ENCODE measurements around the gene PPP1R37.

Gene PPP1R37

DNA sequence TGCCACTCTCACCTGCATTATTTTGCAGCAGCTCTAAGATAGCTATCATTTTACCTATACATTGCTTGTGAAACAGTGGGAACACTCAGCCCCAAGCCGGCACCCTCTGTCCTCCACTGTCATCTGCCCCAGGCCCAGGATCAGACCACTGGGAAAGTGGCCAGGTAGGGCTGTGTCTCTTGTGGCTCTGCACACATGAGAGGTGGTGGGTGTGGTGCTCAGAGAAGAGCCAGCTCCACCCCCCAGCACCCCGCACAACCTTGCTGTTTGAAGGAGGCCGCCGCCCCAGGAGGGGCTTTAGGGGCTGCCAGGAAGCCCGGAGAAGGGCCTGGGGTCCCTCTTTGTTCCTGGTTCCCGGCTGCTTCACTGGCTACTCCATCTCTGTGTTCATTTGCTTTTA lies 26.6 kb downstream of the PPP1R37 start:
- no peak for DNase-seq
- H4K5ac ChIP-seq (ENCODE audit: low read length) = no peak overlapping the region
- H3K27me3 ChIP-seq (ENCODE audit: insufficient read depth, low read length, poor library complexity) = no peaks in the 10 kb centered on the region
- H2BK120ac ChIP-seq (ENCODE audit: low read depth, low read length) = no peak overlapping the region
- no peaks in the 10 kb centered on the region for H3K4me1 ChIP-seq (ENCODE audit: control insufficient read depth, low read depth, low read length)
- H3K36me3 ChIP-seq (ENCODE audit: control insufficient read depth, insufficient read depth, low read length) = no peaks in the 10 kb centered on the region
- H3K79me1 ChIP-seq (ENCODE audit: low read length) = peaks cover 31% of the 10 kb centered on the region
- no peak overlapping the region for H3K27ac ChIP-seq (ENCODE audit: low read depth, low read length)
- no peak overlapping the region for H2BK5ac ChIP-seq (ENCODE audit: low read length)
- H3K23ac ChIP-seq (ENCODE audit: low read length) = no peak overlapping the region
- no peak overlapping the region for H2BK15ac ChIP-seq (replicated peaks; ENCODE audit: low read depth)
- no peak overlapping the region for H3K4ac ChIP-seq (ENCODE audit: low read depth, low read length)
- no peak overlapping the region for H3K56ac ChIP-seq (ENCODE audit: low read length)
- H3K4me2 ChIP-seq (ENCODE audit: low read length) = no peak overlapping the region
- H3K79me2 ChIP-seq (ENCODE audit: control insufficient read depth, insufficient read depth, low read length) = peaks cover 17% of the 10 kb centered on the region
- no peak overlapping the region for H3K18ac ChIP-seq (ENCODE audit: low read length)
- H4K8ac ChIP-seq (ENCODE audit: low read depth, low read length) = no peak overlapping the region
- no peak overlapping the region for H3K4me3 ChIP-seq (ENCODE audit: low read length)
- no CpG with 5 or more reads among the region's 6 CpGs for WGBS (ENCODE audit: extremely low coverage, insufficient coverage, low lambda C conversion rate)
- no peak overlapping the region for H3K9ac ChIP-seq (ENCODE audit: low read length)
- H2AK5ac ChIP-seq (ENCODE audit: low read length) = no peak overlapping the region

- no peak overlapping the region for H3K4me2 ChIP-seq (ENCODE audit: low read length)
Measured at GRCh38 chr19:45121827-45122345, 28.9 kb downstream of the PPP1R37 start.

GRCh38 chr19:45122832-45123231 lies 29.9 kb downstream of the PPP1R37 start:
- H3K4me1 ChIP-seq (ENCODE audit: control insufficient read depth, low read depth, low read length) = no peaks in the 10 kb centered on the region
- H3K36me3 ChIP-seq (ENCODE audit: control insufficient read depth, insufficient read depth, low read length) = no peaks in the 10 kb centered on the region
- no peak overlapping the region for H3K4ac ChIP-seq (ENCODE audit: low read depth, low read length)
- no peak overlapping the region for H3K9ac ChIP-seq (ENCODE audit: low read length)
- H2AK5ac ChIP-seq (ENCODE audit: low read length) = no peak overlapping the region
- H3K27ac ChIP-seq (ENCODE audit: low read depth, low read length) = no peak overlapping the region
- H3K23ac ChIP-seq (ENCODE audit: low read length) = no peak overlapping the region
- no peak for DNase-seq
- H3K79me1 ChIP-seq (ENCODE audit: low read length) = peaks cover 29% of the 10 kb centered on the region
- H2BK15ac ChIP-seq (replicated peaks; ENCODE audit: low read depth) = no peak overlapping the region
- H3K56ac ChIP-seq (ENCODE audit: low read length) = no peak overlapping the region
- no peak overlapping the region for H3K4me3 ChIP-seq (ENCODE audit: low read length)
- no peak overlapping the region for H3K4me2 ChIP-seq (ENCODE audit: low read length)
- no peak overlapping the region for H3K18ac ChIP-seq (ENCODE audit: low read length)
- no CpG with 5 or more reads among the region's 6 CpGs for WGBS (ENCODE audit: extremely low coverage, insufficient coverage, low lambda C conversion rate)
- no peaks in the 10 kb centered on the region for H3K27me3 ChIP-seq (ENCODE audit: insufficient read depth, low read length, poor library complexity)
- no peak overlapping the region for H4K8ac ChIP-seq (ENCODE audit: low read depth, low read length)
- peaks cover 18% of the 10 kb centered on the region for H3K79me2 ChIP-seq (ENCODE audit: control insufficient read depth, insufficient read depth, low read length)
- no peak overlapping the region for H2BK120ac ChIP-seq (ENCODE audit: low read depth, low read length)
- H2BK5ac ChIP-seq (ENCODE audit: low read length) = no peak overlapping the region
- no peak overlapping the region for H4K5ac ChIP-seq (ENCODE audit: low read length)

More at GRCh38 chr19:45121827-45122345, 28.9 kb downstream of the PPP1R37 start:
- H3K4me1 ChIP-seq (ENCODE audit: control insufficient read depth, low read depth, low read length) = no peaks in the 10 kb centered on the region
- no peak overlapping the region for H3K4me3 ChIP-seq (ENCODE audit: low read length)
- H2BK15ac ChIP-seq (replicated peaks; ENCODE audit: low read depth) = no peak overlapping the region
- H3K18ac ChIP-seq (ENCODE audit: low read length) = no peak overlapping the region
- no peak overlapping the region for H3K4ac ChIP-seq (ENCODE audit: low read depth, low read length)
- H2AK5ac ChIP-seq (ENCODE audit: low read length) = no peak overlapping the region
- H3K79me1 ChIP-seq (ENCODE audit: low read length) = peaks cover 30% of the 10 kb centered on the region
- H4K8ac ChIP-seq (ENCODE audit: low read depth, low read length) = no peak overlapping the region
- H3K27me3 ChIP-seq (ENCODE audit: insufficient read depth, low read length, poor library complexity) = no peaks in the 10 kb centered on the region
- no peaks in the 10 kb centered on the region for H3K36me3 ChIP-seq (ENCODE audit: control insufficient read depth, insufficient read depth, low read length)
- no peak overlapping the region for H3K56ac ChIP-seq (ENCODE audit: low read length)
- H3K79me2 ChIP-seq (ENCODE audit: control insufficient read depth, insufficient read depth, low read length) = peaks cover 18% of the 10 kb centered on the region
- H2BK5ac ChIP-seq (ENCODE audit: low read length) = no peak overlapping the region
- no peak overlapping the region for H4K5ac ChIP-seq (ENCODE audit: low read length)
- no peak overlapping the region for H3K23ac ChIP-seq (ENCODE audit: low read length)
- H3K9ac ChIP-seq (ENCODE audit: low read length) = no peak overlapping the region
- no peak overlapping the region for H2BK120ac ChIP-seq (ENCODE audit: low read depth, low read length)
- no peak overlapping the region for H3K27ac ChIP-seq (ENCODE audit: low read depth, low read length)
- no CpG with 5 or more reads among the region's 11 CpGs for WGBS (ENCODE audit: extremely low coverage, insufficient coverage, low lambda C conversion rate)
- no peak for DNase-seq

DNA sequence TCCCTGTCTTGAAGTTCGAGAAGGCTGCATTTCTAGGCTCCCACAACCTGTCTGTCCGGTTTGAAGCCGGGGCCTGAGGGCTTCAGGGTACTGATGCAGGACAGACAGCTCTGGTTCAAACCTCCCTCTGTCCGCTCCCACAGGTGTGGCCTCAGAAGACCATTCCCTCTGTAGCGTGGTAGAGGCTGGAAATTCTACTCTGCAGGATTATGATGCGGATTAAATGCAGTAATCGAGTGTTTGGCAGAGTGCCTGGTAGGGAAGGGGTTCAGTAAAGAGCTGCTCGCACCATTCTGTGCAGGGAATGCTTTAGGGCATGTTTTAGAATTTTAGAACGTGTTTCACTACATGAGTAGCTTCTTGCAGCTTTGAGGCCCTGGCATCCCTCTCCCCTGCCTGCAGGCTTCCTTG lies 30.5 kb downstream of the PPP1R37 start:
- Histone ChIP-seq H2BK5ac (ENCODE audit: low read length) (no peak overlapping the region), H3K4me2 (ENCODE audit: low read length) (no peak overlapping the region), H3K56ac (ENCODE audit: low read length) (no peak overlapping the region), H2BK120ac (ENCODE audit: low read depth, low read length) (no peak overlapping the region), H3K23ac (ENCODE audit: low read length) (no peak overlapping the region), H3K18ac (ENCODE audit: low read length) (no peak overlapping the region), H3K4ac (ENCODE audit: low read depth, low read length) (no peak overlapping the region), H4K8ac (ENCODE audit: low read depth, low read length) (no peak overlapping the region), H3K36me3 (ENCODE audit: control insufficient read depth, insufficient read depth, low read length) (no peaks in the 10 kb centered on the region), H2BK15ac (replicated peaks; ENCODE audit: low read depth) (no peak overlapping the region), H4K5ac (ENCODE audit: low read length) (no peak overlapping the region), H3K27ac (ENCODE audit: low read depth, low read length) (no peak overlapping the region), H3K9ac (ENCODE audit: low read length) (no peak overlapping the region), H3K4me1 (ENCODE audit: control insufficient read depth, low read depth, low read length) (no peaks in the 10 kb centered on the region), H3K79me1 (ENCODE audit: low read length) (peaks cover 24% of the 10 kb centered on the region), H3K27me3 (ENCODE audit: insufficient read depth, low read length, poor library complexity) (no peaks in the 10 kb centered on the region), H2AK5ac (ENCODE audit: low read length) (no peak overlapping the region), H3K4me3 (ENCODE audit: low read length) (no peak overlapping the region), H3K79me2 (ENCODE audit: control insufficient read depth, insufficient read depth, low read length) (peaks cover 18% of the 10 kb centered on the region)
- DNase-seq = no peak
- WGBS (ENCODE audit: extremely low coverage, insufficient coverage, low lambda C conversion rate) = no CpG with 5 or more reads among the region's 9 CpGs

- no peak overlapping the region for H3K4me3 ChIP-seq (ENCODE audit: low read length)
- H2AK5ac ChIP-seq (ENCODE audit: low read length) = no peak overlapping the region
- no peak overlapping the region for H4K8ac ChIP-seq (ENCODE audit: low read depth, low read length)
- no peak overlapping the region for H3K27ac ChIP-seq (ENCODE audit: low read depth, low read length)
- H3K79me2 ChIP-seq (ENCODE audit: control insufficient read depth, insufficient read depth, low read length) = peaks cover 16% of the 10 kb centered on the region
- peaks cover 27% of the 10 kb centered on the region for H3K79me1 ChIP-seq (ENCODE audit: low read length)
- H2BK5ac ChIP-seq (ENCODE audit: low read length) = no peak overlapping the region
- no peak overlapping the region for H3K4me2 ChIP-seq (ENCODE audit: low read length)
- H3K18ac ChIP-seq (ENCODE audit: low read length) = no peak overlapping the region
- H3K27me3 ChIP-seq (ENCODE audit: insufficient read depth, low read length, poor library complexity) = no peaks in the 10 kb centered on the region
- no peaks in the 10 kb centered on the region for H3K4me1 ChIP-seq (ENCODE audit: control insufficient read depth, low read depth, low read length)
- WGBS (ENCODE audit: extremely low coverage, insufficient coverage, low lambda C conversion rate) = no CpG with 5 or more reads among the region's 6 CpGs
- no peak overlapping the region for H3K4ac ChIP-seq (ENCODE audit: low read depth, low read length)
- no peak overlapping the region for H3K9ac ChIP-seq (ENCODE audit: low read length)
- no peak overlapping the region for H3K56ac ChIP-seq (ENCODE audit: low read length)
- DNase-seq = no peak
- no peak overlapping the region for H2BK15ac ChIP-seq (replicated peaks; ENCODE audit: low read depth)
- H2BK120ac ChIP-seq (ENCODE audit: low read depth, low read length) = no peak overlapping the region
- H3K36me3 ChIP-seq (ENCODE audit: control insufficient read depth, insufficient read depth, low read length) = no peaks in the 10 kb centered on the region
- H3K23ac ChIP-seq (ENCODE audit: low read length) = no peak overlapping the region
- H4K5ac ChIP-seq (ENCODE audit: low read length) = no peak overlapping the region
Measured at GRCh38 chr19:45124021-45124420, 31.0 kb downstream of the PPP1R37 start.

GRCh38 chr19:45125360-45125759 lies 32.4 kb downstream of the PPP1R37 start:
- peaks cover 16% of the 10 kb centered on the region for H3K79me2 ChIP-seq (ENCODE audit: control insufficient read depth, insufficient read depth, low read length)
- no CpG with 5 or more reads among the region's 9 CpGs for WGBS (ENCODE audit: extremely low coverage, insufficient coverage, low lambda C conversion rate)
- DNase-seq = no peak
- no peak overlapping the region for H3K4me2 ChIP-seq (ENCODE audit: low read length)
- peaks cover 28% of the 10 kb centered on the region for H3K79me1 ChIP-seq (ENCODE audit: low read length)
- H3K4me3 ChIP-seq (ENCODE audit: low read length) = no peak overlapping the region
- no peaks in the 10 kb centered on the region for H3K27me3 ChIP-seq (ENCODE audit: insufficient read depth, low read length, poor library complexity)
- H3K4ac ChIP-seq (ENCODE audit: low read depth, low read length) = no peak overlapping the region
- no peak overlapping the region for H2BK15ac ChIP-seq (replicated peaks; ENCODE audit: low read depth)
- H2AK5ac ChIP-seq (ENCODE audit: low read length) = no peak overlapping the region
- H2BK5ac ChIP-seq (ENCODE audit: low read length) = no peak overlapping the region
- no peak overlapping the region for H3K56ac ChIP-seq (ENCODE audit: low read length)
- no peaks in the 10 kb centered on the region for H3K4me1 ChIP-seq (ENCODE audit: control insufficient read depth, low read depth, low read length)
- H4K8ac ChIP-seq (ENCODE audit: low read depth, low read length) = no peak overlapping the region
- H3K9ac ChIP-seq (ENCODE audit: low read length) = no peak overlapping the region
- H3K18ac ChIP-seq (ENCODE audit: low read length) = no peak overlapping the region
- no peak overlapping the region for H3K27ac ChIP-seq (ENCODE audit: low read depth, low read length)
- H3K36me3 ChIP-seq (ENCODE audit: control insufficient read depth, insufficient read depth, low read length) = no peaks in the 10 kb centered on the region
- H3K23ac ChIP-seq (ENCODE audit: low read length) = no peak overlapping the region
- H2BK120ac ChIP-seq (ENCODE audit: low read depth, low read length) = no peak overlapping the region
- H4K5ac ChIP-seq (ENCODE audit: low read length) = no peak overlapping the region
